CD4-positive, CD25-positive, alpha-beta regulatory T cell (primary cell): ENCODE measurements around the gene DDX20. TPM values are rescaled to one million over a fixed set of nuclear protein-coding genes. Genes with fewer than 3 reads are reported as not detected.

Source experiments
- ATAC-seq, 2 donors: fragments of 150-1000 bp; cut with Tn5 transposase; one replicate each; pipeline ENCODE4 v1.10.0; 2021; ENCODE audit warnings: low read depth in 2 of 2, moderate number of reproducible peaks in 2 of 2, moderate library complexity in 1 of 2
- DNase-seq, 3 donors: peaks; one replicate each; pipeline versions ENCODE4 v3.0.0 to v3.0.0-alpha.2; 2012 to 2022; ENCODE audit warnings: mixed read lengths in 1 of 3
- H3K27ac ChIP-seq: one replicate; pipeline ENCODE4 v1.7.0; 2013; ENCODE audit warnings: mild to moderate bottlenecking, low read length; ENCODE audit not compliant: insufficient read depth, poor library complexity, severe bottlenecking
- H3K27me3 ChIP-seq: one replicate; pipeline ENCODE4 v1.7.0; 2013; ENCODE audit warnings: low read length; ENCODE audit not compliant: control insufficient read depth, insufficient read depth
- H3K36me3 ChIP-seq: one replicate; pipeline ENCODE4 v1.7.0; 2013; ENCODE audit warnings: mild to moderate bottlenecking, low read length, moderate library complexity; ENCODE audit not compliant: control insufficient read depth, insufficient read depth
- H3K4me1 ChIP-seq: 2 replicates; pipeline ENCODE4 v1.7.0; 2013; ENCODE audit warnings: mild to moderate bottlenecking, low read length; ENCODE audit not compliant: insufficient read depth, control insufficient read depth, poor library complexity, severe bottlenecking
- H3K4me3 ChIP-seq: one replicate; pipeline ENCODE4 v1.7.0; 2013; ENCODE audit warnings: low read depth, mild to moderate bottlenecking, low read length, moderate library complexity
- H3K9me3 ChIP-seq, 2 experiments: 1 replicate in 1 of 2; 2 replicates in 1 of 2; pipeline ENCODE4 v1.7.0; 2013; ENCODE audit warnings: low read length in 2 of 2, mild to moderate bottlenecking in 1 of 2, moderate library complexity in 1 of 2; ENCODE audit not compliant: control insufficient read depth in 2 of 2
- H3K27ac Mint-ChIP-seq, 3 donors: one replicate each; pipeline ENCODE4 v1.8.0; 2020 to 2022; ENCODE audit warnings: mild to moderate bottlenecking in 3 of 3, mixed read lengths in 3 of 3, moderate library complexity in 2 of 3
- H3K27me3 Mint-ChIP-seq: one replicate; pipeline ENCODE4 v1.8.0; 2022; ENCODE audit warnings: mild to moderate bottlenecking, mixed read lengths
- H3K36me3 Mint-ChIP-seq: one replicate; pipeline ENCODE4 v1.8.0; 2020; ENCODE audit warnings: mixed read lengths
- H3K4me1 Mint-ChIP-seq, 4 donors: one replicate each; pipeline ENCODE4 v1.8.0; 2020 to 2022; ENCODE audit warnings: mixed read lengths in 4 of 4, mild to moderate bottlenecking in 1 of 4
- H3K4me3 Mint-ChIP-seq, 4 donors: one replicate each; pipeline ENCODE4 v1.8.0; 2020 to 2022; ENCODE audit warnings: mild to moderate bottlenecking in 4 of 4, mixed read lengths in 4 of 4, moderate library complexity in 3 of 4
- H3K9me3 Mint-ChIP-seq, 7 donors: one replicate each; pipeline ENCODE4 v1.8.0; 2020 to 2022; ENCODE audit warnings: mixed read lengths in 7 of 7, mild to moderate bottlenecking in 3 of 7, moderate library complexity in 2 of 7
- polyA plus RNA-seq, 4 donors: library from polyadenylated mRNA; unstranded; fragments of 300-500 nt; fragmentation: Illumina TruSeq; gene quantifications; one replicate each; pipeline ENCODE4 v1.2.3, GENCODE V29; 2021
- total RNA-seq: library from RNA; stranded (reverse); gene quantifications from one replicate; pipeline ENCODE4 v1.2.3, GENCODE V29; 2022

Gene DDX20
- total and polyA plus RNA-seq, 5 donors from 2014 or later, result 9.6 to 18.8 (median 15.0) TPM

- no peak overlapping the region for H3K27ac Mint-ChIP-seq
- Histone ChIP-seq H3K4me1 (peaks cover 15% of the 10 kb centered on the region), H3K27me3 (no peaks in the 10 kb centered on the region), H3K9me3 (no peaks in the 10 kb centered on the region), H3K36me3 (peaks cover 10% of the 10 kb centered on the region), H3K27ac (no peak overlapping the region), H3K4me3 (no peak overlapping the region)
- no peaks in the 10 kb centered on the region for H3K27me3 Mint-ChIP-seq
- no peak for ATAC-seq
- H3K4me1 Mint-ChIP-seq, result peaks cover 16 to 29% (median 26%) of the 10 kb centered on the region in 4 donors
- no peak for DNase-seq
- peak overlapping the region in 1 of 4 donors; percentile 21 for H3K4me3 Mint-ChIP-seq
- no peaks in the 10 kb centered on the region for H3K9me3 Mint-ChIP-seq
- H3K36me3 Mint-ChIP-seq, result peaks cover 6% of the 10 kb centered on the region
Measured at GRCh38 chr1:111719674-111720132, 36.0 kb upstream of the DDX20 start.

- H3K27ac Mint-ChIP-seq, result peak overlapping the region; percentile 8 to 90 (median 86)
- peaks cover 20 to 32% (median 26%) of the 10 kb centered on the region in 4 donors for H3K4me1 Mint-ChIP-seq
- H3K36me3 Mint-ChIP-seq, result peaks cover 6% of the 10 kb centered on the region
- no peaks in the 10 kb centered on the region for H3K27me3 Mint-ChIP-seq
- Histone ChIP-seq H3K27ac (no peak overlapping the region), H3K9me3 (no peaks in the 10 kb centered on the region), H3K27me3 (no peaks in the 10 kb centered on the region), H3K36me3 (peaks cover 7% of the 10 kb centered on the region), H3K4me3 (no peak overlapping the region), H3K4me1 (peaks cover 15% of the 10 kb centered on the region)
- DNase-seq (no peak), ATAC-seq (no peak)
- no peaks in the 10 kb centered on the region for H3K9me3 Mint-ChIP-seq
- H3K4me3 Mint-ChIP-seq, result peak overlapping the region in 2 of 4 donors; percentile 8 to 36
Measured at GRCh38 chr1:111720274-111720976, 35.3 kb upstream of the DDX20 start.

GRCh38 chr1:111720977-111721786 is 34.5 kb upstream of the DDX20 start:
- H3K9me3 Mint-ChIP-seq, result no peaks in the 10 kb centered on the region
- H3K27ac Mint-ChIP-seq, result peak overlapping the region; percentile 8 to 90 (median 86)
- no peaks in the 10 kb centered on the region for H3K27me3 Mint-ChIP-seq
- Histone ChIP-seq H3K4me3 (no peak overlapping the region), H3K36me3 (peaks cover 6% of the 10 kb centered on the region), H3K4me1 (peaks cover 15% of the 10 kb centered on the region), H3K9me3 (no peaks in the 10 kb centered on the region), H3K27ac (no peak overlapping the region), H3K27me3 (no peaks in the 10 kb centered on the region)
- H3K4me3 Mint-ChIP-seq, result peak overlapping the region in 2 of 4 donors; percentile 8 to 36
- peaks cover 6% of the 10 kb centered on the region for H3K36me3 Mint-ChIP-seq
- DNase-seq (no peak), ATAC-seq (no peak)
- H3K4me1 Mint-ChIP-seq, result peaks cover 20 to 32% (median 26%) of the 10 kb centered on the region in 4 donors

GRCh38 chr1:111723091-111723806 is 32.5 kb upstream of the DDX20 start:
- no peaks in the 10 kb centered on the region for H3K9me3 Mint-ChIP-seq
- Histone ChIP-seq H3K27ac (peak overlapping the region; percentile 47), H3K9me3 (no peaks in the 10 kb centered on the region), H3K27me3 (no peaks in the 10 kb centered on the region), H3K36me3 (no peaks in the 10 kb centered on the region), H3K4me3 (peak overlapping the region; percentile 15), H3K4me1 (peaks cover 15% of the 10 kb centered on the region)
- peaks cover 17 to 32% (median 20%) of the 10 kb centered on the region in 4 donors for H3K4me1 Mint-ChIP-seq
- H3K4me3 Mint-ChIP-seq, result peak overlapping the region in 2 of 4 donors; percentile 11 to 47
- no peaks in the 10 kb centered on the region for H3K27me3 Mint-ChIP-seq
- peak overlapping the region; percentile 91 to 95 (median 92) for H3K27ac Mint-ChIP-seq
- peak; percentile 31 to 65 (median 57) for DNase-seq
- ATAC-seq, result peak; percentile 74 to 84
- H3K36me3 Mint-ChIP-seq, result no peaks in the 10 kb centered on the region

- H3K36me3 ChIP-seq, result no peaks in the 10 kb centered on the region
- Mint-ChIP-seq H3K4me1 (peaks cover 15 to 32% (median 20%) of the 10 kb centered on the region in 4 donors), H3K4me3 (peak overlapping the region in 1 of 4 donors; percentile 11), H3K9me3 (no peaks in the 10 kb centered on the region), H3K27ac (peak overlapping the region; percentile 91 to 95 (median 92)), H3K27me3 (no peaks in the 10 kb centered on the region), H3K36me3 (no peaks in the 10 kb centered on the region)
- H3K27me3 ChIP-seq, result no peaks in the 10 kb centered on the region
- H3K4me1 ChIP-seq, result peaks cover 15% of the 10 kb centered on the region
- DNase-seq (no peak), ATAC-seq (no peak)
- H3K27ac ChIP-seq, result peak overlapping the region; percentile 47
- H3K4me3 ChIP-seq, result peak overlapping the region; percentile 15
- H3K9me3 ChIP-seq, result no peaks in the 10 kb centered on the region
Measured at GRCh38 chr1:111723871-111724270, 31.8 kb upstream of the DDX20 start.

DNA sequence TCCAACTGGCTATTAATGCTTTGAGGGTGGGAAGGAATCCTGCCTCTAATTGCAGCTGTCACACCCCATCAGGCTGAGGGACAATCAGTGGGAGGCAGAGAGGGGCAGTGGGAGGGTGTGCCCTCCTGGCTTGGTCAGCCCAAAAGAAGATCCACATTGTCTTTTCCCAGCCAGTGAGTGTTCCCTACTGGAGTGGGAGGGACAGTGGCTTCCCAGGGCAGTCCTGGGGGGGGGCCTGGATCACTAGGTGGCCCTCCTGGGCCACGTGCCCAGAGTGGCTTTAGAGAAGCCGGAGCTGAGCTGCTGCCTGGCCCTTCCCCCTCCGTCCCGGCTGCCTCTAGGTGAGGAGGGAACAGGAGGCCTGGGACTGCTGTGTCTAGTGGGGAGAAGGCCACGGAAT is 30.5 kb upstream of the DDX20 start:
- Histone ChIP-seq H3K27ac (no peak overlapping the region), H3K4me1 (peaks cover 15% of the 10 kb centered on the region), H3K36me3 (no peaks in the 10 kb centered on the region), H3K4me3 (no peak overlapping the region), H3K27me3 (no peaks in the 10 kb centered on the region), H3K9me3 (no peaks in the 10 kb centered on the region)
- no peaks in the 10 kb centered on the region for H3K36me3 Mint-ChIP-seq
- DNase-seq, result no peak
- H3K9me3 Mint-ChIP-seq, result no peaks in the 10 kb centered on the region
- no peaks in the 10 kb centered on the region for H3K27me3 Mint-ChIP-seq
- H3K27ac Mint-ChIP-seq, result no peak overlapping the region
- H3K4me3 Mint-ChIP-seq, result peak overlapping the region in 1 of 4 donors; percentile 8
- H3K4me1 Mint-ChIP-seq, result peaks cover 12 to 29% (median 20%) of the 10 kb centered on the region in 4 donors
- no peak for ATAC-seq

DNA sequence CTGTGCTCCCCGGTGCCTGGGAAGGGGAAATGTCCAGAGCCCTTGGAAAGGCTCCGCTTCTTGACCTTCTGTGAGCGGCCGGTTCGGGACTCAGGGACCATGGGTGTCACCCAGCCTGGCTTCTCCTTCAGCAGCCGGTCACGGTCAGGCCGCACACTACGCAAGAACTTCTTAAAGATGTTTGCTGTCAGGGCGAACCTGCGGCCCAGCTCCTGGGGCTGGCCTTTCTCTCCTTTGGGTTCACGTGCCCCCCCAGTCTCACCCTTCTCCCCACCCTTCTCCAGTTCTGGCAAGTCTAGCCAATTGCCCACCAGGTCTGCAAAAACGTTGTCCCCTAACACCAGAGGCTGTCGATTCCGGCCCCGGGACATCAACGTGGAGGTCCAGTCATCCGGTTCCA is 28.6 kb upstream of the DDX20 start:
- ATAC-seq, result no peak
- Histone ChIP-seq H3K36me3 (no peaks in the 10 kb centered on the region), H3K9me3 (no peaks in the 10 kb centered on the region), H3K4me3 (no peak overlapping the region), H3K4me1 (peaks cover 15% of the 10 kb centered on the region), H3K27me3 (no peaks in the 10 kb centered on the region), H3K27ac (no peak overlapping the region)
- no peak for DNase-seq
- Mint-ChIP-seq H3K4me1 (peaks cover 12 to 25% (median 18%) of the 10 kb centered on the region in 4 donors), H3K36me3 (no peaks in the 10 kb centered on the region), H3K4me3 (no peak overlapping the region), H3K27me3 (no peaks in the 10 kb centered on the region), H3K27ac (peak overlapping the region in 1 of 3 donors; percentile 63), H3K9me3 (no peaks in the 10 kb centered on the region)
